GM18873 (cell line): Measurements from ENCODE around the gene SMIM13.

Experiments
- ATAC-seq: cut with Tn5 transposase; IDR thresholded peaks from one replicate; pipeline ENCODE4 v1.9.1; 2021; ENCODE audit warnings: mild to moderate bottlenecking, moderate library complexity, moderate number of reproducible peaks; ENCODE audit not compliant: unreplicated experiment, low FRiP score

Gene SMIM13

DNA sequence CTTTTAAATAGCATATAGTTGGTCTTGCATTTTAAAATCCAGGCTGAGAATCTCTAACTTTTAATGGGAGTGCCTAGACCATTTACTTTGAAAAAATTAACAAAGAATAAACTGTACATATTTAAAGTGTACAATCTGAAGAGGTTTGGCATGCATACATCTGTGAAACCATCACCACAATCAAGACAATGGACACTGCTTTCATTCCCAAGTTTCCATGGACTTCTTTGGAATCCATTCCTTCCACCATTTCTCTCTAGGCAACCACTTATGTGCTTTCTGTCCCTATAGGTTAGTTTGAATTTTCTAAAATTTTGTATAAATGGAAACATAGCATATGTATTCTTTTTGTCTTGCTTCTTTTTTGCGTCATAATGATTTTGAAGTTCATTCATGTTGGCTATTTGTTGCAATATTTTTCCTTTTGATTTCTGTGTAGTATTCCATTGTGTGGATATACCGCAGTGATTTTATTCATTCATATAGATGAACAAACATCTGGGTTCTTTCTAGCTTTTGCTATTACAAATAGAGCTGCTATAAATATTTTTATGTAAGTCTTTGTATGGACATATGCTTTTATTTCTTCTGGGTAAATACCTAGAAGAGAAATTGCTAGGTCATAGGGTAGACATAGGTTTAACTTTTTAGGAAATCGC lies 88.0 kb downstream of the SMIM13 start:
- no peak for ATAC-seq

GRCh38 chr6:11183761-11184362 lies 90.2 kb downstream of the SMIM13 start:
- ATAC-seq, result no peak

- ATAC-seq, result no peak
Observed at GRCh38 chr6:11185204-11185842, 91.7 kb downstream of the SMIM13 start.

- no peak for ATAC-seq
Observed at GRCh38 chr6:11187301-11187700, 93.7 kb downstream of the SMIM13 start.
